Measurements from ENCODE around the gene HOXB2. TPM values are rescaled to one million over a fixed set of nuclear protein-coding genes. Genes with fewer than 3 reads are reported as not detected.

Gene HOXB2
- total RNA-seq, 1 experiment from 2014 or later, result not detected

- no peaks in the 10 kb centered on the region for H3K79me1 ChIP-seq (ENCODE audit: insufficient read depth, low read depth, low read length, poor library complexity, severe bottlenecking)
- peaks cover 6% of the 10 kb centered on the region for H3K23me2 ChIP-seq (ENCODE audit: insufficient read length, low read depth, low read length, poor library complexity, severe bottlenecking)
- H3K36me3 Mint-ChIP-seq (ENCODE audit: insufficient read depth in 1 of 3, low read depth in 3 of 3), result no peaks in the 10 kb centered on the region; a peak in 1 of 7 replicates
- no peak overlapping the region for H3K27ac ChIP-seq (ENCODE audit: insufficient read length, low read depth, low read length)
- H3T11ph ChIP-seq (ENCODE audit: low read length), result no peak overlapping the region
- no peak overlapping the region for H3K14ac ChIP-seq (ENCODE audit: insufficient read depth, low read length)
- no peak overlapping the region for H2BK15ac ChIP-seq (ENCODE audit: low read depth, low read length)
- H3K4me1 ChIP-seq (ENCODE audit: insufficient read depth, low read length), result peaks cover 3% of the 10 kb centered on the region; the same call in 1 of the 2 replicates
- no peak overlapping the region for H3K4ac ChIP-seq (ENCODE audit: low read depth, low read length)
- no CpG with 5 or more reads among the region's 1 CpG for WGBS (ENCODE audit: extremely low coverage, insufficient read length, low lambda C conversion rate)
- no peak overlapping the region; a peak in 2 of 5 replicates for H3K4me3 Mint-ChIP-seq
- no peak overlapping the region for H2BK120ac ChIP-seq (ENCODE audit: low read depth, low read length, poor library complexity, severe bottlenecking)
- TF ChIP-seq CTCF (conservative IDR thresholded peaks at IDR 0.05), result no peak
- H2BK5ac ChIP-seq (ENCODE audit: insufficient read length, low read length), result no peak overlapping the region
- no peaks in the 10 kb centered on the region for H3K9me3 ChIP-seq (ENCODE audit: control insufficient read depth, low read depth, low read length)
- peaks cover 92% of the 10 kb centered on the region for H3K27me3 ChIP-seq (ENCODE audit: insufficient read depth, low read length)
- no peak overlapping the region for H3K9ac ChIP-seq (ENCODE audit: extremely low read depth, insufficient read length, low read length)
- peaks cover 39 to 73% of the 10 kb centered on the region in 2 experiments for H3K4me1 Mint-ChIP-seq
- no peak overlapping the region for H4K8ac ChIP-seq (replicated peaks; ENCODE audit: insufficient read length, low read depth, low read length)
- no peak overlapping the region for H3K18ac ChIP-seq (ENCODE audit: insufficient read length, low read depth, low read length)
- no peak overlapping the region for H2BK12ac ChIP-seq (ENCODE audit: insufficient read length, low read depth, low read length)
- no peak overlapping the region for H3K4me2 ChIP-seq (ENCODE audit: insufficient read depth, insufficient read length, low read length)
- H2BK20ac ChIP-seq (ENCODE audit: low read depth, low read length, poor library complexity, severe bottlenecking), result no peak overlapping the region
- H2AFZ ChIP-seq (ENCODE audit: low read length), result no peak overlapping the region
- no peak for DNase-seq
- H2AK5ac ChIP-seq (ENCODE audit: insufficient read length, low read length), result no peak overlapping the region
- no peak overlapping the region for H3K27ac Mint-ChIP-seq
- no peak overlapping the region for H3K56ac ChIP-seq (ENCODE audit: insufficient read length, low read depth, low read length)
- H3K79me2 ChIP-seq (ENCODE audit: insufficient read depth, low read length), result no peaks in the 10 kb centered on the region
- no peaks in the 10 kb centered on the region for H4K20me1 ChIP-seq (ENCODE audit: control insufficient read depth, insufficient read depth, insufficient read length)
- peaks cover 99% of the 10 kb centered on the region for H3K27me3 Mint-ChIP-seq (ENCODE audit: low read depth)
- no peak overlapping the region for H3K23ac ChIP-seq (ENCODE audit: insufficient read length, low read depth, low read length)
- no peak overlapping the region for H4K5ac ChIP-seq (ENCODE audit: insufficient read length, low read depth, low read length)
- H3K9me3 Mint-ChIP-seq, result peaks cover 1 to 21% of the 10 kb centered on the region in 2 experiments; a peak in 3 of 5 replicates
- no peak overlapping the region for H4K91ac ChIP-seq (ENCODE audit: insufficient read length, low read depth, low read length)
These were observed 630 bp upstream of the HOXB2 start for GRCh38 chr17:48545539-48545938.
